Measurements from ENCODE around the gene TRAM2. TPM values are rescaled to one million over a fixed set of nuclear protein-coding genes. Genes with fewer than 3 reads are reported as not detected.

TRAM2 gene
- total and polyA plus RNA-seq, 2 of the 4 experiments (the other 2 are of a cell fraction): 77.2 to 95.7 TPM

GRCh38 chr6:52539607-52540006 is 37.3 kb downstream of the TRAM2 start:
- H2BK15ac ChIP-seq (ENCODE audit: low read depth, low read length): peak overlapping the region; percentile 36; the same call in 2 of the 3 replicates
- in situ Hi-C loops (cut with MboI; ENCODE audit: low sequenced_read_pairs): no loop called here
- H3K4me3 ChIP-seq (ENCODE audit: insufficient read depth, low read depth, low read length): no peak overlapping the region
- ChIA-PET POLR2A (ENCODE audit: unreplicated experiment) (interaction anchor here (0.6 kb wide), 1 partner anchor 37 kb away, joined by 3 read pairs; the partner anchor contains the start of gene TRAM2), CTCF (interaction anchor here (0.6 to 1.5 kb wide), 7 partner anchors 17 to 123 kb away, joined by 3 to 6 read pairs (median 3); no protein-coding TSS in a partner anchor)
- H3K18ac ChIP-seq (ENCODE audit: low read depth, low read length): peak overlapping the region; percentile 7
- H4K91ac ChIP-seq (ENCODE audit: insufficient read depth, low read depth, low read length): peak overlapping the region; percentile 91
- peak overlapping the region; percentile 90 for H2AK5ac ChIP-seq (ENCODE audit: low read depth, low read length)
- peak; percentile 61; the same call in 1 of the 2 replicates for TF ChIP-seq NFE2L2 (IDR thresholded peaks at IDR 0.05; ENCODE audit: low read depth, low read length)
- TF ChIP-seq CEBPB (IDR thresholded peaks at IDR 0.05; ENCODE audit: low read depth, low read length): no peak
- peak; percentile 63 for TF ChIP-seq MAFK (IDR thresholded peaks at IDR 0.05; ENCODE audit: low read depth, low read length)
- peak overlapping the region; percentile 4 for H3K4me2 ChIP-seq (ENCODE audit: low read depth, low read length)
- H3K79me1 ChIP-seq (ENCODE audit: low read depth in 1 of 2, low read length in 2 of 2): peaks cover 38 to 87% of the 10 kb centered on the region in 2 experiments
- H3K27me3 ChIP-seq (ENCODE audit: control insufficient read depth, insufficient read depth, low read length): no peaks in the 10 kb centered on the region
- H3K9me1 ChIP-seq (ENCODE audit: insufficient read depth, low read length): peaks cover 55% of the 10 kb centered on the region
- H2AFZ ChIP-seq (replicated peaks; ENCODE audit: low read length, poor library complexity): no peak overlapping the region
- peak overlapping the region; percentile 82 for H2BK20ac ChIP-seq (ENCODE audit: low read depth, low read length)
- BruUV-seq (replicated peaks): no TSS peak
- H4K5ac ChIP-seq (ENCODE audit: low read depth, low read length): peak overlapping the region; percentile 0
- H4K8ac ChIP-seq (ENCODE audit: low read depth in 2 of 2, low read length in 2 of 2): peak overlapping the region; percentile 56 to 84
- H3K23ac ChIP-seq (ENCODE audit: low read depth, low read length): peak overlapping the region; percentile 87
- WGBS, 2 experiments (ENCODE audit: extremely low coverage in 2 of 2, insufficient read length in 1 of 2): no CpG with 5 or more reads among the region's 6 CpGs
- H3K14ac ChIP-seq (replicated peaks; ENCODE audit: low read depth, low read length): peak overlapping the region; percentile 92
- peak overlapping the region; percentile 91 for H2BK120ac ChIP-seq (ENCODE audit: low read depth, low read length)
- H3K27ac ChIP-seq (ENCODE audit: insufficient read depth, low read length): peak overlapping the region; percentile 74
- peak overlapping the region; percentile 95 for H2BK5ac ChIP-seq (ENCODE audit: low read depth, low read length, poor library complexity, severe bottlenecking)
- intact Hi-C loops (cut with micrococcal nuclease): loop anchor here (1.0 kb wide), 1 partner anchor 22 kb away; no protein-coding TSS in a partner anchor
- H3K56ac ChIP-seq (ENCODE audit: extremely low read depth, insufficient read depth, low read length): peak overlapping the region; percentile 86
- dilution Hi-C loops (cut with HindIII; ENCODE audit: low sequenced_read_pairs, unreplicated experiment): no loop called here
- peak overlapping the region; percentile 46 for H3K9ac ChIP-seq (ENCODE audit: low read depth, low read length)
- DNase-seq: peak; percentile 87
- no peaks in the 10 kb centered on the region for H3K9me3 ChIP-seq (ENCODE audit: control insufficient read depth, insufficient read depth, low read length)
- peaks cover 19% of the 10 kb centered on the region for H3K36me3 ChIP-seq (ENCODE audit: control insufficient read depth, insufficient read depth, low read length)
- H3K4me1 ChIP-seq (ENCODE audit: control insufficient read depth, insufficient read depth, low read length): peaks cover 57% of the 10 kb centered on the region
- peak; percentile 64 for ATAC-seq (ENCODE audit: low read depth)
- peak overlapping the region; percentile 23 for H2AK9ac ChIP-seq (replicated peaks; ENCODE audit: low read depth, low read length, poor library complexity)
- H4K20me1 ChIP-seq (ENCODE audit: insufficient read depth, low read length): 0 out of 2 replicates have a peak, but pooled peaks cover 7% of the 10 kb centered on the region
- H3K4ac ChIP-seq (ENCODE audit: low read depth, low read length): peak overlapping the region; percentile 92

Measured in IMR-90 (cell line).